HG02763 (cell line): ENCODE results near the gene VPS25.
"Not testable (repeated sequence)": the region's sequence is repeated elsewhere in the genome, so short reads cannot be mapped to it uniquely, and the experiment has no call there.

Experiments
- ATAC-seq: cut with Tn5 transposase; IDR thresholded peaks from one replicate; pipeline ENCODE4 v1.9.1; 2021; ENCODE audit warnings: mild to moderate bottlenecking, moderate library complexity; ENCODE audit not compliant: unreplicated experiment

The VPS25 gene

DNA sequence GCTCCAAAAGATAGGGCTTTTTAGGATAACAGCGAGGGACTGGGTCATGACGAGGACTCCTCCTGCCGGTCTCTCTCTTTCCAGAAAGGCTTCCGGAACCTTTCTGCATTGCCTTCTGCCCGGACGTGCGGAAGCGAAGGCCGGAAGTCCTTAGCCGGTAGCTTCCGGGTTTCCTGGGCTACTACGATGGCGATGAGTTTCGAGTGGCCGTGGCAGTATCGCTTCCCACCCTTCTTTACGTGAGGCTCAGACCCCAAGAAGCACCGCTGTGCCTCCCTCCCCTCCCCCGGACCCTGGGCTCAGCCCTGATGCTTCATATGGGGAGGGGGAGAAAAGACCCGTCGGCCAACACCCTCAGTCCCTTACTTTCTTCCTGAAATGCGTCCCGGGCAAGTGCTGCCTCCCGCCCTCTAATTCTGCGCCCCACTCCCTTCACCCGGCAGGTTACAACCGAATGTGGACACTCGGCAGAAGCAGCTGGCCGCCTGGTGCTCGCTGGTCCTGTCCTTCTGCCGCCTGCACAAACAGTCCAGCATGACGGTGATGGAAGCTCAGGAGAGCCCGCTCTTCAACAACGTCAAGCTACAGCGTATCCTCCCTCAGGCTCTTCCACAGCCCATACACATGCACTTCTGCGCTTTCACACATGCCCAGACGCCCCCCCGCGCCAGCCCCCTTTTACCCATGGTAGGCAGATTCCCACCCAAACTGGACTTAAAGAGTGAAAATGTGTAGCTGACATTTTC, at the start of gene VPS25:
Gene VPS25 (plus strand): TSS at position 160 of the 746 bp plus-strand sequence. CDS start 27 bp downstream, at position 187.
- ATAC-seq: peak; percentile 90

- no peak for ATAC-seq
These were observed 49.6 kb upstream of the VPS25 start for GRCh38 chr17:42723636-42724035.

DNA sequence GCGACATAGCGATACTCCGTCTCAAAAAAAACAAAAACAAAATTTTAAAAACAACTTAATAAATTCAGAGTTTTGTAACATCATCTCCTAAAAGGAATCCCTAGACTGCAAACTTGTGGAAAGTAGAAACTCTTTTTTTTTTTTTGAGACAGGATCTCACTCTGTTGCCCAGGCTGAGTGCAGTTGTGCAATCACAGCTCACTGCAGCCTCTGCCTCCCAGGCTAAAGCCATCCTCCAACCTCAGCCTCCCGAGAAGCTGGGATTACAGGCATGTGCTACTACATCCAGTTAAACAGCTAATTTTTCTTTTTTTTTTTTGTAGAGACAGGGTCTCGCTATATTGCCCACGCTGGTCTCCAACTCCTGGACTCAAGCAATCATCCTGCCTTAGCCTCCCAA, 48.1 kb upstream of the VPS25 start:
- no peak for ATAC-seq

- ATAC-seq: no peak
These were observed 32.5 kb upstream of the VPS25 start for GRCh38 chr17:42740699-42741098.

DNA sequence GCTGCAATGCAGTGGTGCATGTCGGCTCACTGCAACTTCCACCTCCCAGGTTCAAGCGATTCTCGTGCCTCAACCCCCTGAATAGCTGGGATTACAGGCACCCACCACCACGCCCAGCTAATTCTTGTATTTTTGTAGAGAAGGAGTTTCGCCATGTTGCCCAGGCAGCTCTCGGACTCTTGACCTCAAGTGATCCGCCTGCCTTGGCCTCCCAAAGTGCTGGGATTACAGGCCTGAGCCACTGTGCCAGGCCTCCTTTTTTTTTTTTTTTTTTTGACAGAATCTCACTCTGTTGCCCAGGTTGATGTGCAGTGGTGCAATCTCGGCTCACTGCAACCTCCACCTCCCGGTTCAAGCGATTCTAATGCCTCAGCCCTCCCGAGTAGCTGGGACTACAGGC, 30.3 kb upstream of the VPS25 start:
- ATAC-seq: not testable (repeated sequence)

GRCh38 chr17:42743595-42744282, 29.5 kb upstream of the VPS25 start:
- ATAC-seq: no peak

GRCh38 chr17:42744283-42744805, 28.9 kb upstream of the VPS25 start:
- ATAC-seq: peak; percentile 54

DNA sequence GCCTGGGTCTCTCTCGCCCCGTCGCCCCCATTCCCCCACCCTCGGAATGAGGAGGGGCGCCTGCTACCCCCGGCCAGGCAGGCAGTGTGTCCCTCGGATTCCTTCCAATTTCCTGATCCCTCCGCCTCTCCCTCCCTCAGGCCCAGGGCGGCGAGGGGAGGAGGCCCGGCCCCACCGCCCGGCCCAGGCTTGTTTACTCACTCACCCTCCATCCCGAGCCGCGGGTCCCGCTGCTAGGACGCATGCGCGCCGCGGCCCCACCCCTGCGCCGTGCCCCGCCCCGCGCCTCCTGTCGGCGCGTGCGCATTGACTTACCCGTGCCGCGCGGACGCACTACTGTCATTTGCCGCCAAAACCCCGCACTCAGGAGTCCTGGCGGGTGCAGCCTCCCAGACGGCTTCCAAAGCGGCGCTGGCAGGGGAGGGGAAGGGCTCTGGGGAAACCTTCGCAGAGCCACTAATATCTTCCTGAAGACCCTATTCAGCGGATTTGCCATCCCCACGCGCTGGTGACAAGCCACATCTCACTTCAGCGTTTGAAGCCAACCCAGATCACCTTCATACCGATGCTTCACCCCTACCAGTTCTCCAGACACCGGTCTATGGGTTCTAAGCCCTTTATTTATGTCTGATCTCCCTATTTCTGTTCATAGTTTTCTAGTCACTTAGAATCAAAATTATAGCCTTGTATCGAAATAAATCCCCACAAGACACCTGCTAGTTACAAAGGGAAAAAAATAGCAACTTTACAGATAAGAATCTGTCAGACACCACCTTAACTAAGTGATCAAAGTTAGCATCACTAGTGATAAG, 28.2 kb upstream of the VPS25 start, which contains the start of gene EZH1:
Gene EZH1 (minus strand): TSS at position 235 of the 812 bp plus-strand sequence. CDS start 16,099 bp downstream, outside the sequence.
- ATAC-seq: peak; percentile 79

DNA sequence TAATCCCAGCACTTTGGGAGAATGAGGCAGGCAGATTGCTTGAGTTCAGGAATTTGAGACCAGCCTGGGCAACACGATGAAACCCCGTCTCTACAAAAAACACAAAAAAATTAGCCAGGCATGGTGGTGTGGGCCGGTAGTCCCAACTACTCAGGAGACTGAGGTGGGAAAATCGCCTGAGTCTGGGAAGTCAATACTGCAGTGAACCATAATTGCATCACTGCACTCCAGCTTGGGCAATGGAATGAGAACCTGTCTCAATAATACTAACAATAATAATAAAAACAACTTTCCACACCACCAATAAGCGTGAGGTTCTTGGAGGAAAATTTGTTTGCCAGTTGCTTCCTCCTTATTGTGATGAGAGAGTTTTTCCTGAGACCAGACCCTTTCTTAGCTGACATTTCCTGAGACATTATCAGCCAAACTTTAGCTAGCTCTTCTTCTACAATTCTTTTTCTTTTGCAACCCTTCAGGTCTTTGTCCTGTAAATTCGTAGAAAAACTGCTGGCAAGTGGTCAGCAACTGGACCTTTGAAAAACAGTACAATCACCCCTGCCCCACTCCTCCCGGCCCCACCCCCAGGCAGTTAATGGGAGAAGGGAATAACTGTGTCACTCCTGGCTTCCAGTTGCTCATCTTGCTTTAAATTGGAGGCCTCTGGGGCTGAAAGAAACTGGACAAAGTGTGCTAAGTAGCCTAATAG, 24.9 kb upstream of the VPS25 start:
- ATAC-seq: no peak

DNA sequence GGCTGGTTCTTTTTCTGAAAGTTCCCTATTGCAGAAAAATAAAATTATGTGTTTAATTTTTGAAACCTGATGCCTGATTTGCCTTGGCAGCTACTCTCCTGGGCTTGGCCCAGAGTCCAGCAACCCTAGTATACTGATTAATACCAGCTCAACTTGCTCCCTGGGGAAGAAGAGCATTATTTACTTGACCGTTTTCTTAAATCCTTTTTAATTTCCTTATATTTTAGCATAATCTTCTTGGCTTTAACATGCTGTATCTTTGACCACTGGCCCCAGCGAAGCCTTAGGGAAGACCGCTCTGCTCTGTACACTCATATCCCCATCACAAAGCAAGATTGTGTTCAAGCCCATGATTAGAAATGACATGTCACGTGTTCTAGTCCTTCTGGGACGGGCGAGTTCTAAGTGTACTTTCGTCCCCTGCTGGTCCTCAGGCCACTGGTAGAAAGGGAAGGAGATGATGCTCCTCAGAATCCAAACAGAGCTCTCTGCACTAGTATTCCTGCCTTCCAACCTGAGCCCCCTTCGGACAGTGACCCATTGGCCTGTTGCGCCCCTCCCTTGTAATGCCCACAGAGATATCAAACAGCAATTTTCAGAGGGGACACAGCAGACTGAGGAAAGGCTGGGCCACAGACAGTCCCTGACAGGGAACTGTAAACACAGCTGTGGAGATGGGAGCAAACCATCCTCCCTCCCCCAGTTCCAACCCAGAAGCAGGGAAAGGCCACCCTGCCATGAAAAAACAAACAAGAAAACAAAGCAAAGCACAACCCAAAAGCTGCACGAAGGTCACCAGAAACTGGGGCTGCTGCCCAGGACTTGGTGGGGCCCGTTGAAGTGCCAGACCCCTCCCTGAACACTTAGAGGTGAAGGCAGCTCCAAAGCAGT, 24.1 kb upstream of the VPS25 start:
- no peak for ATAC-seq

- ATAC-seq: no peak
These were observed 22.4 kb upstream of the VPS25 start for GRCh38 chr17:42750739-42751344.

GRCh38 chr17:42751628-42752027, 21.6 kb upstream of the VPS25 start:
- no peak for ATAC-seq

GRCh38 chr17:42754782-42755181, 18.5 kb upstream of the VPS25 start:
- ATAC-seq: no peak

- ATAC-seq: no peak
These were observed 13.1 kb upstream of the VPS25 start for GRCh38 chr17:42759982-42760651.

GRCh38 chr17:42760652-42761581, 12.3 kb upstream of the VPS25 start, which contains the start of gene RAMP2:
TSS of gene RAMP2 (plus strand) at chr17:42761227. CDS start at chr17:42761262, 35 bp downstream.
- no peak for ATAC-seq

GRCh38 chr17:42761638-42762037, 11.6 kb upstream of the VPS25 start:
- ATAC-seq: no peak

GRCh38 chr17:42766124-42766523, 7.1 kb upstream of the VPS25 start:
- no peak for ATAC-seq
